IPS-20b (cell line): ENCODE results near the gene ZBTB46.

ENCODE experiments used
- H3K27ac ChIP-seq: one replicate; pipeline ENCODE4 v1.5.1; 2013; ENCODE audit warnings: low read length
- H3K27me3 ChIP-seq: 2 replicates; pipeline ENCODE4 v1.6.1; 2013; ENCODE audit warnings: mild to moderate bottlenecking, low read length, inconsistent platforms; ENCODE audit not compliant: insufficient read depth
- H3K36me3 ChIP-seq: 2 replicates; pipeline ENCODE4 v1.6.1; 2013; ENCODE audit warnings: low read depth, mild to moderate bottlenecking, inconsistent platforms, low read length, moderate library complexity; ENCODE audit not compliant: insufficient read depth
- H3K4me1 ChIP-seq: 2 replicates; pipeline ENCODE4 v1.6.1; 2013; ENCODE audit warnings: mild to moderate bottlenecking, control low read depth, inconsistent platforms, low read length, moderate library complexity; ENCODE audit not compliant: insufficient read depth
- H3K4me3 ChIP-seq: 2 replicates; pipeline ENCODE4 v1.5.1; 2013; ENCODE audit warnings: mild to moderate bottlenecking, low read length, inconsistent platforms
- H3K9ac ChIP-seq: 2 replicates; pipeline ENCODE4 v1.6.1; 2013; ENCODE audit warnings: low read depth, mild to moderate bottlenecking, inconsistent platforms, low read length, moderate library complexity
- H3K9me3 ChIP-seq: 2 replicates; pipeline ENCODE4 v1.6.1; 2013; ENCODE audit warnings: mild to moderate bottlenecking, low read depth, low read length, inconsistent platforms; ENCODE audit not compliant: insufficient read depth

The ZBTB46 gene

GRCh38 chr20:63749597-63750508, 81.2 kb downstream of the ZBTB46 start:
- no peaks in the 10 kb centered on the region for H3K36me3 ChIP-seq
- H3K9ac ChIP-seq = no peak overlapping the region
- no peaks in the 10 kb centered on the region for H3K9me3 ChIP-seq
- no peak overlapping the region for H3K27ac ChIP-seq
- H3K4me3 ChIP-seq = no peak overlapping the region
- no peaks in the 10 kb centered on the region for H3K27me3 ChIP-seq
- no peaks in the 10 kb centered on the region for H3K4me1 ChIP-seq

GRCh38 chr20:63748934-63749270, 82.2 kb downstream of the ZBTB46 start:
- no peak overlapping the region for H3K9ac ChIP-seq
- H3K36me3 ChIP-seq = peaks cover 5% of the 10 kb centered on the region; the same call in 1 of the 2 replicates
- no peaks in the 10 kb centered on the region for H3K4me1 ChIP-seq

GRCh38 chr20:63748070-63748933, 82.8 kb downstream of the ZBTB46 start:
- peaks cover 11% of the 10 kb centered on the region; the same call in 1 of the 2 replicates for H3K36me3 ChIP-seq
- H3K27me3 ChIP-seq = no peaks in the 10 kb centered on the region
- no peak overlapping the region for H3K4me3 ChIP-seq
- H3K4me1 ChIP-seq = no peaks in the 10 kb centered on the region
- no peak overlapping the region for H3K27ac ChIP-seq
- no peaks in the 10 kb centered on the region for H3K9me3 ChIP-seq
- no peak overlapping the region for H3K9ac ChIP-seq

More at GRCh38 chr20:63748934-63749270, 82.2 kb downstream of the ZBTB46 start:
- no peak overlapping the region for H3K4me3 ChIP-seq
- no peaks in the 10 kb centered on the region for H3K9me3 ChIP-seq
- H3K27ac ChIP-seq = no peak overlapping the region
- no peaks in the 10 kb centered on the region for H3K27me3 ChIP-seq

GRCh38 chr20:63747622-63748069, 83.4 kb downstream of the ZBTB46 start:
- Histone ChIP-seq H3K4me3 (no peak overlapping the region), H3K27me3 (no peaks in the 10 kb centered on the region), H3K27ac (no peak overlapping the region), H3K36me3 (peaks cover 14% of the 10 kb centered on the region; the same call in 1 of the 2 replicates), H3K4me1 (no peaks in the 10 kb centered on the region), H3K9me3 (no peaks in the 10 kb centered on the region), H3K9ac (no peak overlapping the region)

GRCh38 chr20:63746751-63747315, 84.2 kb downstream of the ZBTB46 start:
- no peaks in the 10 kb centered on the region for H3K4me1 ChIP-seq
- no peak overlapping the region for H3K4me3 ChIP-seq
- H3K36me3 ChIP-seq = peaks cover 14% of the 10 kb centered on the region; the same call in 1 of the 2 replicates
- H3K27me3 ChIP-seq = no peaks in the 10 kb centered on the region
- no peak overlapping the region for H3K9ac ChIP-seq
- no peak overlapping the region for H3K27ac ChIP-seq
- H3K9me3 ChIP-seq = no peaks in the 10 kb centered on the region

GRCh38 chr20:63745961-63746731, 84.9 kb downstream of the ZBTB46 start:
- H3K9ac ChIP-seq = no peak overlapping the region
- H3K27me3 ChIP-seq = no peaks in the 10 kb centered on the region
- no peak overlapping the region for H3K27ac ChIP-seq

GRCh38 chr20:63745424-63745805, 85.6 kb downstream of the ZBTB46 start:
- H3K4me1 ChIP-seq = no peaks in the 10 kb centered on the region
- H3K9ac ChIP-seq = no peak overlapping the region
- H3K9me3 ChIP-seq = no peaks in the 10 kb centered on the region
- H3K4me3 ChIP-seq = no peak overlapping the region
- H3K27ac ChIP-seq = no peak overlapping the region
- no peaks in the 10 kb centered on the region for H3K27me3 ChIP-seq
- peaks cover 14% of the 10 kb centered on the region; the same call in 1 of the 2 replicates for H3K36me3 ChIP-seq

More at GRCh38 chr20:63745961-63746731, 84.9 kb downstream of the ZBTB46 start:
- Histone ChIP-seq H3K9me3 (no peaks in the 10 kb centered on the region), H3K4me3 (no peak overlapping the region), H3K4me1 (no peaks in the 10 kb centered on the region), H3K36me3 (peaks cover 14% of the 10 kb centered on the region; the same call in 1 of the 2 replicates)

- no peak overlapping the region for H3K27ac ChIP-seq
- H3K4me1 ChIP-seq = no peaks in the 10 kb centered on the region
- H3K27me3 ChIP-seq = no peaks in the 10 kb centered on the region
- no peaks in the 10 kb centered on the region for H3K9me3 ChIP-seq
- H3K36me3 ChIP-seq = peaks cover 14% of the 10 kb centered on the region; the same call in 1 of the 2 replicates
- no peak overlapping the region for H3K4me3 ChIP-seq
- no peak overlapping the region for H3K9ac ChIP-seq
These were observed 86.3 kb downstream of the ZBTB46 start for GRCh38 chr20:63744574-63745423.

- no peaks in the 10 kb centered on the region for H3K4me1 ChIP-seq
- H3K9ac ChIP-seq = no peak overlapping the region
- no peak overlapping the region for H3K27ac ChIP-seq
- H3K36me3 ChIP-seq = peaks cover 14% of the 10 kb centered on the region; the same call in 1 of the 2 replicates
- H3K27me3 ChIP-seq = no peaks in the 10 kb centered on the region
- no peak overlapping the region for H3K4me3 ChIP-seq
- H3K9me3 ChIP-seq = no peaks in the 10 kb centered on the region
These were observed 86.9 kb downstream of the ZBTB46 start for GRCh38 chr20:63744158-63744557.

- no peak overlapping the region for H3K4me3 ChIP-seq
- no peaks in the 10 kb centered on the region for H3K9me3 ChIP-seq
- H3K9ac ChIP-seq = no peak overlapping the region
- no peaks in the 10 kb centered on the region; the same call in 1 of the 2 replicates for H3K27me3 ChIP-seq
- H3K4me1 ChIP-seq = no peaks in the 10 kb centered on the region
- H3K36me3 ChIP-seq = peaks cover 14% of the 10 kb centered on the region; the same call in 1 of the 2 replicates
- no peak overlapping the region for H3K27ac ChIP-seq
These were observed 87.7 kb downstream of the ZBTB46 start for GRCh38 chr20:63743210-63743970.
